Transverse colon (tissue), 4 donors: ENCODE measurements around the gene UBN1.

Experiments
- POLR2A ChIP-seq: fragments of 450-650 bp; IDR thresholded peaks from one replicate; pipeline ENCODE4 v1.6.1; 2016; ENCODE audit warnings: antibody characterized with exemption, mild to moderate bottlenecking, moderate library complexity
- POLR2AphosphoS5 ChIP-seq, 3 donors: sonication (generic); formaldehyde crosslinking; IDR thresholded peaks; one replicate each; pipeline ENCODE4 v1.6.1; 2016; ENCODE audit warnings: antibody characterized with exemption in 3 of 3
- TF ChIP-seq, protein P1 (sequence below), 5 experiments: fragments of 200-600 bp in 3 of 5; fragments of 450-650 bp in 2 of 5; sonication (generic) in 3 of 5; IDR thresholded peaks; 1 replicate in 2 of 5; 2 replicates in 3 of 5; pipeline ENCODE4 v1.5.1; 2016 to 2017; ENCODE audit warnings: antibody characterized with exemption in 5 of 5, inconsistent platforms in 3 of 5, mild to moderate bottlenecking in 2 of 5, moderate library complexity in 1 of 5

DNA sequence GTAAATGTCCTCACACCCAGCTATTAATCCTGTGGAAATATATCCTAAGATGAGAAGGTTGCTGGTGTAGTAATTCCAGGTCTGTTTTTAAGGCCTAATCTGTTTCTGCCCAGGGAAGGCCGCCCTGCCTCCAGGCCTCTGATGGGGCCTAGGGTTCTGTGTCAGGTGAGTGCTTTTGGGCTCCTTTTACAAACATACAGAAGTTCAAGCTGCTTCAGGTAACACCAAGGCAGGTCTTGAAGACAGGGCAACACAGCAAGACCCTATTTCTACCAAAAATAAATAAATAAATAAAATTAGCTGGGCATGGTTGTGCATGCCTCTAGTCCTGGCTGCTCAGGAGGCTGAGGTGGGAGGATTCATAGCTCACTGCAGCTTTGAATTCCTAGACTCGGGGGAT lies 80.4 kb downstream of the UBN1 start:
- TF ChIP-seq POLR2A: no peak
- TF ChIP-seq, protein P1, sequence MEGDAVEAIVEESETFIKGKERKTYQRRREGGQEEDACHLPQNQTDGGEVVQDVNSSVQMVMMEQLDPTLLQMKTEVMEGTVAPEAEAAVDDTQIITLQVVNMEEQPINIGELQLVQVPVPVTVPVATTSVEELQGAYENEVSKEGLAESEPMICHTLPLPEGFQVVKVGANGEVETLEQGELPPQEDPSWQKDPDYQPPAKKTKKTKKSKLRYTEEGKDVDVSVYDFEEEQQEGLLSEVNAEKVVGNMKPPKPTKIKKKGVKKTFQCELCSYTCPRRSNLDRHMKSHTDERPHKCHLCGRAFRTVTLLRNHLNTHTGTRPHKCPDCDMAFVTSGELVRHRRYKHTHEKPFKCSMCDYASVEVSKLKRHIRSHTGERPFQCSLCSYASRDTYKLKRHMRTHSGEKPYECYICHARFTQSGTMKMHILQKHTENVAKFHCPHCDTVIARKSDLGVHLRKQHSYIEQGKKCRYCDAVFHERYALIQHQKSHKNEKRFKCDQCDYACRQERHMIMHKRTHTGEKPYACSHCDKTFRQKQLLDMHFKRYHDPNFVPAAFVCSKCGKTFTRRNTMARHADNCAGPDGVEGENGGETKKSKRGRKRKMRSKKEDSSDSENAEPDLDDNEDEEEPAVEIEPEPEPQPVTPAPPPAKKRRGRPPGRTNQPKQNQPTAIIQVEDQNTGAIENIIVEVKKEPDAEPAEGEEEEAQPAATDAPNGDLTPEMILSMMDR (IDR thresholded peaks at IDR 0.05): no peak
- TF ChIP-seq POLR2AphosphoS5 (IDR thresholded peaks at IDR 0.05): no peak
